ENCODE measurements around the gene SCRN1. TPM values are rescaled to one million over a fixed set of nuclear protein-coding genes. Genes with fewer than 3 reads are reported as not detected.

The SCRN1 gene
- total RNA-seq, 1 experiment from 2014 or later = 96.2 TPM

DNA sequence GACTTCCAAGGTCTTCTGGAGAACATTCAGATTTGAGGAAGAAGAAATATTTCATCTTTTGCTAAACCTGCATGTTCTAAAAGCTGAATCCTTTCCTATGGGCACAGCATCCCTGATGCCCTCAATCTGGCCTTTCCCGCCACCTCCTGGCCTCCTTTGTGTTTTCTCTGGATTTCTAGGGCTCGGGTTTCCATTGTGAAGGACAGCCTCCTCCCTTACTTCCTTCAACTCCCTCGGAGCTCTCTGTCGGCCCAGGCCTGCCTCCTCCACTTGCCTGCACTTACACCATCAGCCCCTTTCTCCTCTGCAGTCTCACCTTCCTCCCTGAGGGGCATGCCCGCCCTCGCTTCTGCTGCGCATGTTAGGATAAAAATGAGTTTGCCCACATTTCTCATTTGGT, 107.9 kb downstream of the SCRN1 start:
- H3K36me3 Mint-ChIP-seq = no peaks in the 10 kb centered on the region
- no peaks in the 10 kb centered on the region for H3K9me3 Mint-ChIP-seq
- peak; percentile 73 for ATAC-seq
- no peak for TF ChIP-seq ZBTB21 (CRISPR knock-in tag; IDR thresholded peaks at IDR 0.05; ENCODE audit: borderline replicate concordance)
- TF ChIP-seq, protein P1, sequence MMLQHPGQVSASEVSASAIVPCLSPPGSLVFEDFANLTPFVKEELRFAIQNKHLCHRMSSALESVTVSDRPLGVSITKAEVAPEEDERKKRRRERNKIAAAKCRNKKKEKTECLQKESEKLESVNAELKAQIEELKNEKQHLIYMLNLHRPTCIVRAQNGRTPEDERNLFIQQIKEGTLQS (CRISPR knock-in tag; conservative IDR thresholded peaks at IDR 0.05) = no peak
- no peak for TF ChIP-seq EMX1 (CRISPR knock-in tag; IDR thresholded peaks at IDR 0.05)
- TF ChIP-seq, protein P2, sequence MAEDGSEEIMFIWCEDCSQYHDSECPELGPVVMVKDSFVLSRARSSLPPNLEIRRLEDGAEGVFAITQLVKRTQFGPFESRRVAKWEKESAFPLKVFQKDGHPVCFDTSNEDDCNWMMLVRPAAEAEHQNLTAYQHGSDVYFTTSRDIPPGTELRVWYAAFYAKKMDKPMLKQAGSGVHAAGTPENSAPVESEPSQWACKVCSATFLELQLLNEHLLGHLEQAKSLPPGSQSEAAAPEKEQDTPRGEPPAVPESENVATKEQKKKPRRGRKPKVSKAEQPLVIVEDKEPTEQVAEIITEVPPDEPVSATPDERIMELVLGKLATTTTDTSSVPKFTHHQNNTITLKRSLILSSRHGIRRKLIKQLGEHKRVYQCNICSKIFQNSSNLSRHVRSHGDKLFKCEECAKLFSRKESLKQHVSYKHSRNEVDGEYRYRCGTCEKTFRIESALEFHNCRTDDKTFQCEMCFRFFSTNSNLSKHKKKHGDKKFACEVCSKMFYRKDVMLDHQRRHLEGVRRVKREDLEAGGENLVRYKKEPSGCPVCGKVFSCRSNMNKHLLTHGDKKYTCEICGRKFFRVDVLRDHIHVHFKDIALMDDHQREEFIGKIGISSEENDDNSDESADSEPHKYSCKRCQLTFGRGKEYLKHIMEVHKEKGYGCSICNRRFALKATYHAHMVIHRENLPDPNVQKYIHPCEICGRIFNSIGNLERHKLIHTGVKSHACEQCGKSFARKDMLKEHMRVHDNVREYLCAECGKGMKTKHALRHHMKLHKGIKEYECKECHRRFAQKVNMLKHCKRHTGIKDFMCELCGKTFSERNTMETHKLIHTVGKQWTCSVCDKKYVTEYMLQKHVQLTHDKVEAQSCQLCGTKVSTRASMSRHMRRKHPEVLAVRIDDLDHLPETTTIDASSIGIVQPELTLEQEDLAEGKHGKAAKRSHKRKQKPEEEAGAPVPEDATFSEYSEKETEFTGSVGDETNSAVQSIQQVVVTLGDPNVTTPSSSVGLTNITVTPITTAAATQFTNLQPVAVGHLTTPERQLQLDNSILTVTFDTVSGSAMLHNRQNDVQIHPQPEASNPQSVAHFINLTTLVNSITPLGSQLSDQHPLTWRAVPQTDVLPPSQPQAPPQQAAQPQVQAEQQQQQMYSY (CRISPR knock-in tag; IDR thresholded peaks at IDR 0.05) = no peak
- TF ChIP-seq KAT7 (CRISPR knock-in tag; IDR thresholded peaks at IDR 0.05; ENCODE audit: borderline replicate concordance) = no peak
- no peak for TF ChIP-seq NFE2L1 (CRISPR knock-in tag; IDR thresholded peaks at IDR 0.05)
- TF ChIP-seq ZNF532 (CRISPR knock-in tag; IDR thresholded peaks at IDR 0.05; ENCODE audit: borderline replicate concordance) = no peak
- TF ChIP-seq ZNF219 (CRISPR knock-in tag; IDR thresholded peaks at IDR 0.05; ENCODE audit: borderline replicate concordance) = no peak
- TF ChIP-seq TCF7 (CRISPR knock-in tag; IDR thresholded peaks at IDR 0.05; ENCODE audit: low read depth) = no peak
- no peak for TF ChIP-seq CREB1 (CRISPR knock-in tag; IDR thresholded peaks at IDR 0.05)
- TF ChIP-seq FOXP1 (CRISPR knock-in tag; IDR thresholded peaks at IDR 0.05; ENCODE audit: borderline replicate concordance) = no peak
- TF ChIP-seq, protein P3, sequence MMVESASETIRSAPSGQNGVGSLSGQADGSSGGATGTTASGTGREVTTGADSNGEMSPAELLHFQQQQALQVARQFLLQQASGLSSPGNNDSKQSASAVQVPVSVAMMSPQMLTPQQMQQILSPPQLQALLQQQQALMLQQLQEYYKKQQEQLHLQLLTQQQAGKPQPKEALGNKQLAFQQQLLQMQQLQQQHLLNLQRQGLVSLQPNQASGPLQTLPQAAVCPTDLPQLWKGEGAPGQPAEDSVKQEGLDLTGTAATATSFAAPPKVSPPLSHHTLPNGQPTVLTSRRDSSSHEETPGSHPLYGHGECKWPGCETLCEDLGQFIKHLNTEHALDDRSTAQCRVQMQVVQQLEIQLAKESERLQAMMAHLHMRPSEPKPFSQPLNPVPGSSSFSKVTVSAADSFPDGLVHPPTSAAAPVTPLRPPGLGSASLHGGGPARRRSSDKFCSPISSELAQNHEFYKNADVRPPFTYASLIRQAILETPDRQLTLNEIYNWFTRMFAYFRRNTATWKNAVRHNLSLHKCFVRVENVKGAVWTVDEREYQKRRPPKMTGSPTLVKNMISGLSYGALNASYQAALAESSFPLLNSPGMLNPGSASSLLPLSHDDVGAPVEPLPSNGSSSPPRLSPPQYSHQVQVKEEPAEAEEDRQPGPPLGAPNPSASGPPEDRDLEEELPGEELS (CRISPR knock-in tag; IDR thresholded peaks at IDR 0.05) = no peak
- TF ChIP-seq HMGA2 (CRISPR knock-in tag; IDR thresholded peaks at IDR 0.05) = no peak
- TF ChIP-seq CREM (CRISPR knock-in tag; IDR thresholded peaks at IDR 0.05) = no peak
- TF ChIP-seq, protein P4, sequence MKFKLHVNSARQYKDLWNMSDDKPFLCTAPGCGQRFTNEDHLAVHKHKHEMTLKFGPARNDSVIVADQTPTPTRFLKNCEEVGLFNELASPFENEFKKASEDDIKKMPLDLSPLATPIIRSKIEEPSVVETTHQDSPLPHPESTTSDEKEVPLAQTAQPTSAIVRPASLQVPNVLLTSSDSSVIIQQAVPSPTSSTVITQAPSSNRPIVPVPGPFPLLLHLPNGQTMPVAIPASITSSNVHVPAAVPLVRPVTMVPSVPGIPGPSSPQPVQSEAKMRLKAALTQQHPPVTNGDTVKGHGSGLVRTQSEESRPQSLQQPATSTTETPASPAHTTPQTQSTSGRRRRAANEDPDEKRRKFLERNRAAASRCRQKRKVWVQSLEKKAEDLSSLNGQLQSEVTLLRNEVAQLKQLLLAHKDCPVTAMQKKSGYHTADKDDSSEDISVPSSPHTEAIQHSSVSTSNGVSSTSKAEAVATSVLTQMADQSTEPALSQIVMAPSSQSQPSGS (CRISPR knock-in tag; IDR thresholded peaks at IDR 0.05; ENCODE audit: borderline replicate concordance, low read depth) = no peak
- no peak for TF ChIP-seq IRF2 (CRISPR knock-in tag; IDR thresholded peaks at IDR 0.05; ENCODE audit: borderline replicate concordance, low read depth)
- H3K27me3 Mint-ChIP-seq (ENCODE audit: low read depth) = no peaks in the 10 kb centered on the region; the same call in 1 of the 2 replicates
- POLR2A ChIA-PET = interaction anchor here (1.2 kb wide), 1 partner anchor 40 kb away, joined by 3 read pairs; no protein-coding TSS in a partner anchor
- peak; percentile 59 for DNase-seq (ENCODE audit: low spot score)
- no peak overlapping the region for H3K27ac Mint-ChIP-seq
- CTCF ChIA-PET = interaction anchor here (0.6 to 1.9 kb wide), 11 partner anchors 9 to 925 kb away, joined by 3 to 20 read pairs (median 4); partner anchors contain the start of gene WIPF3
- H3K4me1 Mint-ChIP-seq = peaks cover 31% of the 10 kb centered on the region
- H3K4me3 Mint-ChIP-seq = no peak overlapping the region
